Fibroblast of skin of left biceps (primary cell): Measurements from ENCODE around the gene FARP1.

Experiments
- DNase-seq, 2 experiments: peaks; one replicate each; pipeline ENCODE4 v3.0.0-alpha.2; 2013; ENCODE audit warnings: low read depth in 2 of 2

FARP1 gene

DNA sequence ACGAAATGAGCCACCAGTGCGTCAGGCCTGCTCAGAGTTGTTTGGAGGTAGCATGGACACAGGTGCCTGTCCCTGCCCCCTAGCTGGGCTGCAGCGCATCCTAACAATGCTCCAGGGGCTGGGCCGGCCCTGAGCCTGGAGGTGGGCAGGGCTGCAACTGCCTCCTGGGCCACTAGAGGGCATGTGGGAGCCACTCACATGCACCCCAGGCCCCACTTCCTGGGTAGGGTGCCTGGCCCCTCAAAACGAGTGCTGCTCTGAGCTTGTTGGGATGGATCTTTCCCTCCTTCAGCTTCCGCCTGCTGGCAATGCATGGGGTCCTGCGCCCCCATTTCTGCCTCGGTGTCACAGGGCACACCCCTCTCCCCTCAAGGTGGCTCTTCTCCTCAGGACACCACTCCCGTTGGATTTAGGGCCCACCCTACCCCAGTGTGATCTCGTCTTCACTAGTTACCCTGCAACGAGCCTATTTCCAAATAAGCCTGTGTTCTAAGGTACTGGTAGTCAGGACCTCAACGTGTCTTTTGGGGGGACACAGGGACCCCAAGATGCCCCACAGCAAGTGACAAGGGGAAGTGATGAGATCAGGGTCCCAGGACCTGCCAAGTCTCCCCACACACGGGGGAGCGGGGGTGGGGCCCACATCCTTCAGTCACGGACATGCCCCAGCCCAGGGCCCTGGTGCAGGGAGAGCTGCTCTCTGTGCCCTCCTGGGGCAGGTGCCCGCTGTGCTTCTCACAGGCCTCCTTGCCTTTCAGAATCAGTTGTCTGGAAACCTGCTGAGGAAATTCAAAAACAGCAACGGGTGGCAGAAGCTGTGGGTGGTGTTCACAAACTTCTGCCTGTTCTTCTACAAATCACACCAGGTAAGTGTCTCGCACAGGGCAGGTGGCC lies 302.7 kb downstream of the FARP1 start:
- DNase-seq = no peak

GRCh38 chr13:98446234-98446621 lies 303.3 kb downstream of the FARP1 start:
- no peak for DNase-seq

DNA sequence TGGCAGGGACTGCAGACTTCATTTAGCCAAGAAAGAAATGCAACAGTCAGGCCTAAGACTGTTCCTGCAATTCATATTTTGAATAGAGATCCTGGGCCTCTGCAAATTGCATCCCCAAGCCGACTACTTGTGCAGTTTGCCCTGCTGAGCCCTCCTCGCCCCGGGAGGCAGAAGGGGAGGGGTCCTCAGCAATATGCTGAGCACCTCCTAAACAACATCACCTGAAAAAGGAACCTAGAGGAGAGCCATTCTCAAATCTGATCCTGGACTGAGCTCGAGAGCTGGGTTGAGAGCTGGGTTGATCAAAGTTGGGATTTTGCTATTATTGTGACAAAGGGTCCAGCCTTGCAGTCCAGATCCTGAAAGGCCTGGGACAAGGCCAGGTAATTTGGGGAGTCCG lies 304.2 kb downstream of the FARP1 start:
- DNase-seq = no peak

GRCh38 chr13:98447881-98448641 lies 305.2 kb downstream of the FARP1 start:
- no peak for DNase-seq

DNA sequence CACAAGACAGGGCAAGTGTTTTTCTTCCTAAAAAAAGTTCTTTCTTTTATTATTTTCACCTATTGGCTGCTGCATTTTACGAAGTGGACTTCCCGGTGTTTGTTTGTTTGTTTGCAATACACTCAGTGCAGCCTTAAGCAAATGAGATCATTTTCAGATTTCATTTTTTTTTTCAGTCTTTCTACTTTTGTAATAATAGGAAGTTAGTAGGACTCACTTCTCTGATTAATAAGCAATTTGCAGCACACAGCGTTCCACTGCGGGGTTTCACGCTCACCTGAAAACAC lies 305.7 kb downstream of the FARP1 start:
- no peak for DNase-seq

GRCh38 chr13:98449273-98449672 lies 306.4 kb downstream of the FARP1 start:
- DNase-seq = no peak

- DNase-seq = no peak
Measured at GRCh38 chr13:98450026-98450425, 307.1 kb downstream of the FARP1 start.

GRCh38 chr13:98450539-98451111 lies 307.7 kb downstream of the FARP1 start:
- DNase-seq = no peak

DNA sequence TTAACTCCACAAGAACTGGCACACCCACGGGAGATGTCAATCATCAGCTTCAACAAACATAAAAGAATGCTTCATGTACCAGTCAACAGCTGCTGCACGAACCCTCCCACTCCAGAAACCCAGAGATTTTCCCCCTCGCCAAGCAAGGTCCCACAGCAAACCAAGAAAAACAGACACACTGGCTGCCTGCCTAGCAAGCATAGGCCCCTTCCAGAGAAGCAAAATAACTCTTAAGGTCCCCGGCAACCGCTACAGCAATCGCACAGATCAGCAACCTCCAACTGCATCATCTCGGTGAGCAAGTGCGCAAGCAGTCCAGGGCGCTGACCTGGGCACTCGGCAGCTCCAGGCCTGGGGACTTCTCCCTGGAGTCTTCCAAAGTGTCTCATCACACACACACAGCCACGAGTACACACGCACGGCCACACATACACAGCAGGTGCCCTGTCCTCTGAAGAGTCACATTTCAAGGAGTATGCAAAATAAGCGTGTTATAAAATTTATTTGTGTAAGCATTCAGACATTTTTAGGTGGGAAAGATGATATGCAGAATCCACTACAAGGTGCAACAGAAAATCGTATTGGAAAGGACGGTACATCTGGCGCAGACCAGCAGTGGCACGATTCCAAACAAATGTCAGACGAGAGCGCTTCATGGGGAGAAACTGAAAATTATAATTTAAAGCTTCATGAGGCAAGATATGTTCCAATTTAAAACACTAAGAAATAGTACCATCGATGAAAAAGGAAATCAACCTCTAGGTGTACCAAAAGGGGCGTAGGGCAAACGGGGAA lies 309.0 kb downstream of the FARP1 start:
- DNase-seq = no peak

GRCh38 chr13:98452851-98453843 lies 310.3 kb downstream of the FARP1 start:
- DNase-seq = peak; percentile 55 to 60

- DNase-seq = peak; percentile 88 to 91
Measured at GRCh38 chr13:98454389-98454881, 311.5 kb downstream of the FARP1 start.

- DNase-seq = no peak
Measured at GRCh38 chr13:98456413-98456845, 313.5 kb downstream of the FARP1 start.

DNA sequence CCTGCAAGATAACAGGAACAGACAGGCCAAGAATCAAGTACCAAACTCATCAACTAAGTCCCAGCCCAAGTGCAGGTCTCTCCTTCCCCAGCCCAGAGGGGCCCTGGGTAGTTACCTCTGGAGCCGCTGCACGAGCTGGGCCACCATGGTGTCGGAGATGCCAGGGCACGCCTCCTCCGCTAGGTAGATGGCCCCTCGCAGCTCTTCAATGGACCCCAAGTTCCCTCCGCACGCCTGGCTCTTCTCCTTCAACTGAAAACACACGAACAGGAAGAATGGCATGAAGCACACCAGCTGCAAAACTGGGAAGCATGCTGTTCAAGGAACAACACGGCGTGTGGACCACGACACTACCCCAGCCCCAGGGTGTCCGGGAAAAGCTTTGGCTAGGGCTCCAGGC lies 314.2 kb downstream of the FARP1 start:
- no peak for DNase-seq

DNA sequence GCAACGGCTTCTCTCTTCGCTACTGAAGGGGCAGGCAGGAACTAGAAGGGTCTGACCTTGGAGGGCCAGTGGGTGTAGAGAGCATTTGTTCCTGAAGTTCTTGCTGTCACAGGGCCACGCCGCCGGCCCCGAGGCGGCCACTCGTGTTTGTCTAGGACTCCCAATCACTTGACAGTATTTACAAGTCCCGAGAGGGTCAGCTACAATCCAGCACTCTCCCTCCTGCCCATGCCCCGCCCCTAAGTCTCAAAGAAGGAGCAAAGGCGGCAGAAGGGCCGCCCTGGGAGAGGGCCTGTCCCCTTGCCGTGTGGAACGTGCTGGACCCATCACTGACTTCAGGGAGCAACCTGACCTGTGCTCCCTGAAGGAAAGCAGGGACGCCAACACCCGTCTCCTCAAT lies 315.5 kb downstream of the FARP1 start:
- DNase-seq = no peak

DNA sequence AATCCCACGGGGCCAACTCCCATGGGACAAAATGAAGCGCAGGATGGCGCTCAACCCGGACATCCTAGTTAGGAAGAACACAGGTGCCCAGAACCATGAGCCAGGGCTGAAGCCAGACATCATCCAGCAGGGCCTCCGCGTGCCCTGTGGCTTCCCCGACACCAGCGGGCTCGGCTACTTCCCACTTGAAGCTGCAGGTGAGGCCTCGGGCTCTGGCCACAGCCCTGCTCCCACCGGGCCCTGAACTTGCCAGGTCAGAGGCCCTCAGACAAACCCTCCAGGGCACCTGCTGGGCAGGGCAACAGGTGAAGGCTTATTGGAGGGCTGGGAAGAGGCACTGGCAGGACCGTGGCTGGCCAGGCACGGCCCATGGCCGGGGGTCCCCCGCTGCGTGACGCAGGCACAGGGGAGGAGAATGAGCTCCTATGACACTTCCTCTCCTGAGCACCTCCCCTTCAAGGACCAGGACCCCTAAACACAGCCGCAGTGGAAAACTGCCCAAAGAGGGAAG lies 316.3 kb downstream of the FARP1 start:
- no peak for DNase-seq

DNA sequence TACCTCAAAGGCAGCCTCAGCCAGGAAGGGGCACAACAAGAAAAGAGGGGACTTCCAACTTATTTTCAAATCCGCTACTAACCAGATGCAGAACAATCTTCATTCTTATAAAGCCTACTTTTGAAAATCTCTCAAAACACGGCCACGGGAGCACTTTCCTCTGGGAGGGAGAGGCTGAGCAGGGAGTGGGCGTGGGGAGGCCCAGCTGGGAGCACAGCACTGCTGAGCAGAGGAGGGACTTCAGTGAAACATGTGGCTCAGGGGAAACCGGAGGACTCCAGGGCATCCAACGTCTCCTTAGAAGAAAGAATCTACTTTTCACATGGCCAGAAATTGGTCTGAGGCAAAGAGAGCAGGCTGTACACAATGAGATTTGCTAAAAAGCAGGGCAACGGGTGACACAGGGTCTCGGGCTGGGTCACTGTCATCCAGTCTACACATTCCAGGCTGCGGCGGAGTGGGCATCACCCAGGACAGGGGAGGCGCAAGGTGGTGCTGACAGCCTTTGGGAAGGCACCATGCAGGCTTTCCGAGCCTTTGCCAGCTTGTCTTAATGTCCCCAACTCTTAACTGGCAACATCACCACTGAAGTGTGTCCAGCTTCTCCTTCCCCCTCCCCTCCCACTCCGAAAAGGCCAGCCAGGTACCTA lies 317.0 kb downstream of the FARP1 start:
- no peak for DNase-seq

GRCh38 chr13:98460516-98460915 lies 317.6 kb downstream of the FARP1 start:
- DNase-seq = no peak

DNA sequence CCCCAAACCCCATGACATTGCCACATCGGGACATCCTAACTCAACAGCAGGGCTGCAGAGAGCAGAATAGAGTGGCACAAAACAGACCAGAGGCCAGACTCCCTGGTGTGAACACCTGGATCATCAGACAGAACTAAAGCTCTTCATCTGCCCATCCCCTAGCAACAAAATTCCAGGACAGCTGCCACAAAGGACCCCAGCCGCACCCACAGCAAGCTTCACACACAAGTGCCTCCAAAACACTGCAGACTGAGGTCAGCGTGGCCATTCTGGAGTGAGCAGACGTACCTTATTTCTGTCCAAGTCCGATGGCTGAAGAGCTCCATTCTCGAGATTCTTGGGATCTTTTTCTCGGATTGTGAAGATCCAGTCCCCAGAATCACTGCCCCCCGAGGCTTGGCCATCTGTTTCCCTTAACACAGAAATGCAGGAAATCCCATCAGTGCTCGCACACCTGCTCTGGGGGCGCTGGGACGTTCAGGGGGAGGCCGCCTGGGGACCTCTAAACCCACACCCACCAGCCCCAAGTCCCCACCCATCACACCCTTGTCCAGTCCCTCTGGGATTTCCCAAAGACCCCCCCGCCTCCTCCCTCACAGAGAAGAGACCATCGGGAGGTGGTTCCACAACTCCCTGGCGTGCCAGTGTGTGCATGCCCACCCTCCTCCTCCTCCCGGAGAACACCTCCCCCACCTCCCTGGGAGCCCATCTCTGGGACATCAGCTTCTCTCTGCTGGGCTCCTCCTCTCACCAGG lies 318.8 kb downstream of the FARP1 start:
- no peak for DNase-seq

GRCh38 chr13:98462241-98462882 lies 319.5 kb downstream of the FARP1 start:
- no peak for DNase-seq
